GM12878 (cell line): Measurements from ENCODE around the gene ARIH2. TPM values are rescaled to one million over a fixed set of nuclear protein-coding genes. Genes with fewer than 3 reads are reported as not detected.

Experiments
- ATAC-seq: fragments of 200-7000 bp; cut with Tn5 transposase; 3 replicates; pipeline ENCODE4 v1.9.1; 2020; ENCODE audit warnings: mild to moderate bottlenecking, moderate library complexity
- BruUV-seq: library from RNA; stranded (reverse); fragments of 400-500 nt; replicated peaks from 2 replicates; lab custom pipeline; 2021; lab: Mats Ljungman, UMichigan
- CTCF ChIA-PET: fragments of 300-600 bp; sonication (Branson Sonifier 250); formaldehyde crosslinking; extraction: SDS; loops from one replicate; lab custom pipeline; 2021; ENCODE audit warnings: inconsistent platforms; lab: Yijun Ruan, JAX
- POLR2A ChIA-PET: fragments of 350-600 bp; formaldehyde crosslinking; extraction: SDS; loops from one replicate; lab custom pipeline; 2021; ENCODE audit warnings: inconsistent platforms; lab: Charles Lee
- RAD21 ChIA-PET: fragments of 300-600 bp; sonication (Branson Sonifier 250); formaldehyde crosslinking; loops from one replicate; lab custom pipeline; 2023; ENCODE audit warnings: antibody characterized with exemption; ENCODE audit not compliant: unreplicated experiment; lab: Charles Lee
- SMC1A ChIA-PET: fragments of 300-600 bp; sonication (Branson Sonifier 250); formaldehyde crosslinking; loops from one replicate; lab custom pipeline; 2023; ENCODE audit not compliant: unreplicated experiment, uncharacterized antibody; lab: Charles Lee
- DNase-seq: peaks from one replicate; pipeline ENCODE4 v3.0.0-alpha.2; 2011; ENCODE audit warnings: low read depth, low spot score
- FAIRE-seq: peaks from 3 replicates; lab custom pipeline; 2011; peaks lifted over from hg19 to GRCh38; lab: Jason Lieb, UNC
- H2AFZ ChIP-seq: 2 replicates; pipeline ENCODE4 v1.6.0; 2011; ENCODE audit warnings: low read depth, low read length, control low read depth; ENCODE audit not compliant: control insufficient read depth
- H3K27ac ChIP-seq: 2 replicates; pipeline ENCODE4 v1.5.1; 2011; ENCODE audit warnings: control low read depth; ENCODE audit not compliant: control insufficient read depth, insufficient read depth
- H3K27me3 ChIP-seq, 2 experiments: replicated peaks in 1 of 2; 2 replicates each; pipeline versions ENCODE4 v1.6.0 to v1.6.1; 2011; ENCODE audit warnings: low read length in 1 of 2; ENCODE audit not compliant: control insufficient read depth in 2 of 2, insufficient read depth in 2 of 2
- H3K36me3 ChIP-seq, 2 experiments: 2 replicates each; pipeline ENCODE4 v1.5.1; 2011; ENCODE audit warnings: low read length in 1 of 2; ENCODE audit not compliant: control insufficient read depth in 2 of 2, insufficient read depth in 2 of 2
- H3K4me1 ChIP-seq: 2 replicates; pipeline ENCODE4 v1.6.1; 2011; ENCODE audit warnings: mild to moderate bottlenecking, low read length, moderate library complexity, mixed read lengths; ENCODE audit not compliant: control insufficient read depth, insufficient read depth
- H3K4me2 ChIP-seq: 2 replicates; pipeline ENCODE4 v1.6.0; 2011; ENCODE audit warnings: control low read depth; ENCODE audit not compliant: control insufficient read depth, insufficient read depth
- H3K4me3 ChIP-seq: fragments of 200-600 bp; sonication (generic); 2 replicates; pipeline ENCODE4 v1.5.1; 2016
- H3K79me2 ChIP-seq: 2 replicates; pipeline ENCODE4 v1.6.0; 2011; ENCODE audit warnings: low read length; ENCODE audit not compliant: control insufficient read depth, insufficient read depth
- H3K9ac ChIP-seq: 2 replicates; pipeline ENCODE4 v1.8.0; 2011; ENCODE audit warnings: low read length, control low read depth, mixed read lengths; ENCODE audit not compliant: control insufficient read depth, insufficient read depth
- H3K9me3 ChIP-seq: replicated peaks from 3 replicates; pipeline ENCODE4 v1.5.1; 2011; ENCODE audit warnings: mild to moderate bottlenecking, low read length; ENCODE audit not compliant: control insufficient read depth, insufficient read depth
- H4K20me1 ChIP-seq: 2 replicates; pipeline ENCODE4 v1.6.0; 2011; ENCODE audit not compliant: control insufficient read depth, insufficient read depth
- BACH1 ChIP-seq: fragments of 450-650 bp; IDR thresholded peaks from 2 replicates; pipeline ENCODE4 v1.6.1; 2017; ENCODE audit warnings: mild to moderate bottlenecking, borderline replicate concordance
- BMI1 ChIP-seq: fragments of 450-650 bp; IDR thresholded peaks from 2 replicates; pipeline ENCODE4 v1.6.1; 2016; ENCODE audit warnings: mild to moderate bottlenecking, moderate library complexity, borderline replicate concordance
- CREM ChIP-seq: IDR thresholded peaks from 2 replicates; pipeline ENCODE4 v1.6.1; 2014; ENCODE audit warnings: antibody characterized with exemption, low read depth
- E4F1 ChIP-seq: fragments of 450-650 bp; IDR thresholded peaks from 2 replicates; pipeline ENCODE4 v1.6.1; 2018; ENCODE audit warnings: borderline replicate concordance, mild to moderate bottlenecking; ENCODE audit not compliant: partially characterized antibody
- EGR1 ChIP-seq, 2 experiments: IDR thresholded peaks; 1 replicate in 1 of 2; 2 replicates in 1 of 2; pipeline ENCODE4 v1.6.1; 2011 to 2012; ENCODE audit warnings: low read depth in 2 of 2, low read length in 2 of 2, borderline replicate concordance in 1 of 2, mild to moderate bottlenecking in 1 of 2, moderate library complexity in 1 of 2
- JUNB ChIP-seq: IDR thresholded peaks from 2 replicates; pipeline ENCODE4 v1.6.1; 2016; ENCODE audit warnings: antibody characterized with exemption, mild to moderate bottlenecking
- NR2C1 ChIP-seq: fragments of 450-650 bp; IDR thresholded peaks from 2 replicates; pipeline ENCODE4 v1.6.1; 2017; ENCODE audit warnings: antibody characterized with exemption, mild to moderate bottlenecking, moderate library complexity
- POLR2AphosphoS5 ChIP-seq: IDR thresholded peaks from 2 replicates; pipeline ENCODE4 v1.6.1; 2011; ENCODE audit warnings: mild to moderate bottlenecking, low read length, inconsistent platforms
- POU2F2 ChIP-seq: IDR thresholded peaks from 3 replicates; pipeline ENCODE4 v1.6.1; 2011; ENCODE audit warnings: low read depth, mild to moderate bottlenecking, low read length, borderline replicate concordance
- RAD21 ChIP-seq: IDR thresholded peaks from 2 replicates; pipeline ENCODE4 v1.6.1; 2011; ENCODE audit warnings: mild to moderate bottlenecking, low read depth, low read length, moderate library complexity; ENCODE audit not compliant: insufficient read depth
- YY1 ChIP-seq: IDR thresholded peaks from 2 replicates; pipeline ENCODE4 v1.6.1; 2011; ENCODE audit warnings: low read depth, mild to moderate bottlenecking, low read length
- ZBED1 ChIP-seq: IDR thresholded peaks from 2 replicates; pipeline ENCODE4 v1.6.1; 2016; ENCODE audit warnings: borderline replicate concordance
- ZNF687 ChIP-seq: fragments of 450-650 bp; IDR thresholded peaks from 2 replicates; pipeline ENCODE4 v1.6.1; 2017; ENCODE audit warnings: mild to moderate bottlenecking, moderate library complexity
- WGBS: methylation state at CpG from one replicate; pipeline ENCODE4 v1.1.6; 2016; ENCODE audit warnings: low lambda C conversion rate; ENCODE audit not compliant: insufficient replicate concordance, insufficient coverage; ENCODE audit errors: missing lambda C conversion rate; 5-methylcytosine and 5-hydroxymethylcytosine counted together
- in situ Hi-C: fragments of 300-500 bp; cut with MboI; formaldehyde crosslinking; loops from 9 replicates; pipeline ENCODE4 v1.14.3; 2018; ENCODE audit warnings: mixed read lengths
- intact Hi-C: fragments of 100-400 bp; cut with micrococcal nuclease; formaldehyde crosslinking; loops from one replicate; pipeline ENCODE4 v1.14.2; 2022; ENCODE audit not compliant: unreplicated experiment
- polyA plus RNA-seq, 11 experiments: library from polyadenylated mRNA; depleted of rRNA in 4 of 11; unstranded in 6 of 11; stranded (reverse) in 5 of 11; fragments of >200 nt; fragmentation: Nextera tagmentation in 4 of 11; fragmentation: Illumina TruSeq in 1 of 11; extraction: Ambion mirVana in 4 of 11; extraction: Trizol in 1 of 11; gene quantifications; 1 replicate in 1 of 11; 2 replicates in 10 of 11; pipeline versions ENCODE4 v1.2.1 to v1.2.3, GENCODE V29; 2011 to 2016; ENCODE audit warnings: inconsistent platforms in 2 of 11, missing spikeins in 2 of 11, low read depth in 1 of 11
- total RNA-seq, 4 experiments: library from RNA; depleted of rRNA in 3 of 4; stranded (reverse); fragments of >200 nt in 3 of 4; fragmentation: Illumina TruSeq in 1 of 4; extraction: Trizol in 1 of 4; gene quantifications; 2 replicates each; pipeline versions ENCODE4 v1.2.1 to v1.2.3, GENCODE V29; 2013 to 2021

ARIH2 gene
- total and polyA plus RNA-seq, 10 of the 15 experiments (the other 5 are each of a cell fraction or from before 2014, with no cell fraction given) = 18.7 to 74.7 (median 63.7) TPM

- H2AFZ ChIP-seq = peak within 1 kb of the TSS; percentile 79
- BruUV-seq = no TSS peak
- in situ Hi-C loops = no loop called here
- POLR2A ChIA-PET = interaction anchor here (0.5 to 3.1 kb wide), 6 partner anchors 10 to 115 kb away, joined by 3 to 28 read pairs (median 6); partner anchors contain the start of genes IMPDH2, QRICH1 and WDR6
- H3K9me3 ChIP-seq = no peaks in the 10 kb centered on the region
- SMC1A ChIA-PET = interaction anchor here (0.7 to 4.2 kb wide), 2 partner anchors 10 to 11 kb away, joined by 4 to 21 read pairs; partner anchors contain the start of genes IMPDH2 and WDR6
- peak within 1 kb of the TSS; percentile 95 for H3K4me3 ChIP-seq
- intact Hi-C loops = no loop called here
- DNase-seq = no peak
- H3K27me3 ChIP-seq = no peaks in the 10 kb centered on the region
- H3K9ac ChIP-seq = peak within 1 kb of the TSS; percentile 81
- H3K27ac ChIP-seq = peak within 1 kb of the TSS; percentile 59
- no peak for FAIRE-seq
- H3K79me2 ChIP-seq = peaks cover 37% of the 10 kb centered on the region
- H3K4me2 ChIP-seq = peak within 1 kb of the TSS; percentile 86
- H3K36me3 ChIP-seq = peaks cover 18 to 22% of the 10 kb centered on the region in 2 experiments; a peak in 3 of 4 replicates
- no peaks in the 10 kb centered on the region for H4K20me1 ChIP-seq
- RAD21 ChIA-PET = interaction anchor here (0.7 to 2.3 kb wide), 5 partner anchors 9 to 31 kb away, joined by 3 to 12 read pairs (median 4); partner anchors contain the start of genes IMPDH2 and WDR6
- under 1% methylated on average over 82 of the region's 85 CpGs for WGBS
- peaks cover 8% of the 10 kb centered on the region for H3K4me1 ChIP-seq
- ATAC-seq = peak; percentile 26
- CTCF ChIA-PET = interaction anchor here (0.6 to 5.9 kb wide), 3 partner anchors 10 to 317 kb away, joined by 3 to 83 read pairs (median 21); partner anchors contain the start of genes P4HTM and WDR6
- no peak for TF ChIP-seq RAD21
- TF ChIP-seq JUNB = no peak
- TF ChIP-seq ZBED1 = peak; percentile 85; the same call in 1 of the 2 replicates
- peak; percentile 83 for TF ChIP-seq CREM
- TF ChIP-seq BMI1 = peak; percentile 96
- 0 out of 2 replicates have a peak, but pooled peaks have one; percentile 30 for TF ChIP-seq ZNF687
- peak; percentile 53; the same call in 1 of the 2 replicates for TF ChIP-seq NR2C1
- 0 out of 3 replicates have a peak, but pooled peaks have one; percentile 1 for TF ChIP-seq POU2F2
- TF ChIP-seq YY1 = peak; percentile 67; the same call in 1 of the 2 replicates
- TF ChIP-seq POLR2AphosphoS5 = no peak
- 0 out of 2 replicates have a peak, but pooled peaks have one; percentile 49 for TF ChIP-seq BACH1
- peak in 1 of 2 experiments; percentile 11; a peak in 1 of 3 replicates for TF ChIP-seq EGR1 (IDR thresholded peaks at IDR 0.05; ENCODE audit: borderline replicate concordance in 1 of 2, low read depth in 2 of 2, low read length in 2 of 2)
- peak; percentile 53 for TF ChIP-seq E4F1
These were observed 99.5 kb downstream of the ARIH2 start, which contains the start of gene DALRD3 for GRCh38 chr3:49017971-49018706. Gene DALRD3 (minus strand): TSS chr3:49018580. CDS start chr3:49018564, 16 bp downstream.
